HepG2 (cell line): ENCODE results near the gene ZFAND3. TPM values are rescaled to one million over a fixed set of nuclear protein-coding genes. Genes with fewer than 3 reads are reported as not detected.

Experiments used
- ATAC-seq: fragments of 200-7000 bp; cut with Tn5 transposase; 3 replicates; pipeline ENCODE4 v1.9.1; 2020; ENCODE audit warnings: mild to moderate bottlenecking, moderate library complexity
- BruUV-seq: library from RNA; stranded (reverse); fragments of 400-500 nt; replicated peaks from 2 replicates; lab custom pipeline; 2021; lab: Mats Ljungman, UMichigan
- CTCF ChIA-PET: fragments of 300-600 bp; formaldehyde crosslinking; extraction: SDS; loops from one replicate; lab custom pipeline; 2021; ENCODE audit warnings: low total read pairs, inconsistent platforms, low intra/inter-chr PET ratio; lab: Yijun Ruan, JAX
- POLR2A ChIA-PET: fragments of 350-600 bp; sonication (Branson Sonifier 250); formaldehyde crosslinking; loops from one replicate; lab custom pipeline; 2020; ENCODE audit warnings: antibody characterized with exemption, inconsistent platforms; lab: Yijun Ruan, JAX
- DNase-seq: peaks from one replicate; pipeline ENCODE4 v3.0.0-alpha.2; 2015; ENCODE audit warnings: low spot score
- FAIRE-seq: peaks from 3 replicates; lab custom pipeline; 2011; peaks lifted over from hg19 to GRCh38; lab: Jason Lieb, UNC
- H2AFZ ChIP-seq: one replicate; pipeline ENCODE4 v1.6.1; 2011; ENCODE audit warnings: low read length, inconsistent platforms
- H3K27ac ChIP-seq: fragments of 300-600 bp; 3 replicates; pipeline ENCODE4 v1.8.0; 2011; ENCODE audit warnings: mixed run types, mild to moderate bottlenecking, mixed read lengths, low read length, inconsistent platforms; ENCODE audit not compliant: insufficient read depth; ENCODE audit errors: extremely low read length
- H3K27me3 ChIP-seq, 2 experiments: fragments of 200-600 bp in 1 of 2; 2 replicates in 1 of 2; 3 replicates in 1 of 2; pipeline versions ENCODE4 v1.6.0 to v1.8.0; 2011; ENCODE audit warnings: low read length in 2 of 2, mild to moderate bottlenecking in 2 of 2, moderate library complexity in 2 of 2, inconsistent platforms in 1 of 2; ENCODE audit not compliant: insufficient read depth in 2 of 2, control insufficient read depth in 1 of 2
- H3K36me3 ChIP-seq, 2 experiments: fragments of 200-600 bp in 1 of 2; replicated peaks in 1 of 2; 2 replicates in 1 of 2; 3 replicates in 1 of 2; pipeline versions ENCODE4 v1.5.1 to v1.8.0; 2011; ENCODE audit warnings: low read length in 2 of 2, inconsistent platforms in 1 of 2; ENCODE audit not compliant: insufficient read depth in 2 of 2, control insufficient read depth in 1 of 2
- H3K4me1 ChIP-seq: 2 replicates; pipeline ENCODE4 v1.5.1; 2012; ENCODE audit warnings: low read length, inconsistent platforms; ENCODE audit not compliant: insufficient read depth
- H3K4me2 ChIP-seq: 2 replicates; pipeline ENCODE4 v1.6.0; 2011; ENCODE audit warnings: low read depth, low read length, inconsistent platforms
- H3K4me3 ChIP-seq, 3 experiments: fragments of 200-600 bp in 1 of 3; sonication (generic), shearing (Covaris generic) in 1 of 3; replicated peaks in 1 of 3; 2 replicates each; pipeline ENCODE4 v1.5.1; 2011 to 2016; ENCODE audit warnings: low read length in 3 of 3, inconsistent platforms in 2 of 3, low read depth in 2 of 3, mild to moderate bottlenecking in 2 of 3, control low read depth in 1 of 3, mixed read lengths in 1 of 3; ENCODE audit not compliant: insufficient read depth in 1 of 3
- H3K79me2 ChIP-seq: one replicate; pipeline ENCODE4 v1.6.1; 2011; ENCODE audit warnings: low read length, inconsistent platforms; ENCODE audit not compliant: insufficient read depth
- H3K9ac ChIP-seq: 2 replicates; pipeline ENCODE4 v1.6.0; 2011; ENCODE audit warnings: mild to moderate bottlenecking, low read depth, low read length, inconsistent platforms; ENCODE audit not compliant: insufficient read depth
- H3K9me3 ChIP-seq: 2 replicates; pipeline ENCODE4 v1.5.1; 2012; ENCODE audit warnings: mild to moderate bottlenecking, low read length
- H4K20me1 ChIP-seq: 2 replicates; pipeline ENCODE4 v1.6.0; 2011; ENCODE audit warnings: inconsistent platforms, mild to moderate bottlenecking, low read length, moderate library complexity; ENCODE audit not compliant: insufficient read depth
- AGO2 ChIP-seq: fragments of 200-400 bp; formaldehyde crosslinking; optimal IDR thresholded peaks from 2 replicates; pipeline ENCODE3; 2017; ENCODE audit warnings: mild to moderate bottlenecking, low read depth, low read length, moderate library complexity
- CBX2 ChIP-seq, 2 experiments: fragments of 200-600 bp in 1 of 2; sonication (generic); formaldehyde crosslinking in 1 of 2; IDR thresholded peaks; 2 replicates each; pipeline versions ENCODE4 v1.7.0 to v1.8.1; 2018 to 2022; ENCODE audit warnings: low read depth in 2 of 2, low read length in 1 of 2, mild to moderate bottlenecking in 1 of 2, missing genetic modification reagents in 1 of 2
- GFI1 ChIP-seq: sonication (generic); formaldehyde crosslinking; IDR thresholded peaks from 2 replicates; pipeline ENCODE4 v1.5.0; 2020; ENCODE audit warnings: missing genetic modification reagents, mild to moderate bottlenecking, borderline replicate concordance
- GTF2F1 ChIP-seq: fragments of 150-350 bp; IDR thresholded peaks from 2 replicates; pipeline ENCODE4 v1.6.1; 2014; ENCODE audit warnings: low read length
- JUND ChIP-seq: sonication (generic); formaldehyde crosslinking; IDR thresholded peaks from 2 replicates; pipeline ENCODE4 v1.8.0; 2022; ENCODE audit warnings: mild to moderate bottlenecking, missing genetic modification reagents
- KDM3A ChIP-seq: IDR thresholded peaks from 2 replicates; pipeline ENCODE4 v1.6.1; 2018; ENCODE audit warnings: low read depth, missing compliant biosample characterization
- NFATC3 ChIP-seq: sonication (generic); formaldehyde crosslinking; IDR thresholded peaks from 2 replicates; pipeline ENCODE4 v1.5.1; 2020; ENCODE audit warnings: mild to moderate bottlenecking, missing genetic modification reagents
- PRPF4 ChIP-seq: fragments of 200-400 bp; formaldehyde crosslinking; IDR thresholded peaks from 2 replicates; pipeline ENCODE4 v1.6.1; 2016; ENCODE audit warnings: low read length, low read depth; ENCODE audit not compliant: poor library complexity, severe bottlenecking
- THYN1 ChIP-seq: sonication (generic); formaldehyde crosslinking; IDR thresholded peaks from 2 replicates; pipeline ENCODE4 v1.8.1; 2023; ENCODE audit warnings: low read depth, mild to moderate bottlenecking, moderate library complexity, missing genetic modification reagents, borderline replicate concordance
- ZFP90 ChIP-seq: sonication (generic); formaldehyde crosslinking; IDR thresholded peaks from 2 replicates; pipeline ENCODE4 v1.8.0; 2022; ENCODE audit warnings: missing genetic modification reagents, mild to moderate bottlenecking, inconsistent platforms, borderline replicate concordance
- ZNF296 ChIP-seq: sonication (generic); formaldehyde crosslinking; conservative IDR thresholded peaks from 2 replicates; pipeline ENCODE4 v1.5.0; 2020; ENCODE audit warnings: mild to moderate bottlenecking, missing genetic modification reagents
- ZNF451 ChIP-seq: sonication (generic); formaldehyde crosslinking; IDR thresholded peaks from 2 replicates; pipeline ENCODE4 v1.5.0; 2020; ENCODE audit warnings: mild to moderate bottlenecking, missing genetic modification reagents
- ZNF891 ChIP-seq: sonication (generic); formaldehyde crosslinking; IDR thresholded peaks from 2 replicates; pipeline ENCODE4 v1.5.0; 2020; ENCODE audit warnings: mild to moderate bottlenecking, missing genetic modification reagents
- WGBS: methylation state at CpG from one replicate; pipeline ENCODE4 v1.1.6; 2017; ENCODE audit warnings: low lambda C conversion rate; 5-methylcytosine and 5-hydroxymethylcytosine counted together
- in situ Hi-C: cut with HindIII; loops from 2 replicates; pipeline ENCODE4 v1.10.0; 2017; ENCODE audit warnings: low pct_unique_long_range_greater_than_20kb; ENCODE audit not compliant: extremely low pct_ligation_motif_present
- intact Hi-C: fragments of 100-400 bp; cut with micrococcal nuclease; formaldehyde crosslinking; loops from one replicate; pipeline ENCODE4 v1.10.0; 2022; ENCODE audit not compliant: unreplicated experiment
- polyA plus RNA-seq, 8 experiments: library from polyadenylated mRNA; depleted of rRNA in 3 of 8; stranded (reverse) in 7 of 8; unstranded in 1 of 8; fragments of >200 nt; fragmentation: Illumina TruSeq in 4 of 8; extraction: Trizol in 4 of 8; gene quantifications; 2 replicates each; pipeline versions ENCODE4 v1.2.1 to v1.2.3, GENCODE V29; 2011 to 2016; ENCODE audit warnings: low read depth in 4 of 8, missing spikeins in 1 of 8, mixed read lengths in 1 of 8; ENCODE audit not compliant: insufficient read depth in 1 of 8
- total RNA-seq, 5 experiments: library from RNA; depleted of rRNA; stranded (reverse); fragments of >200 nt; fragmentation: Illumina TruSeq; extraction: Trizol; gene quantifications; 2 replicates each; pipeline ENCODE4 v1.2.3, GENCODE V29; 2016; ENCODE audit warnings: low read depth in 1 of 5
- TF ChIP-seq, protein P1 (sequence below): sonication (generic); IDR thresholded peaks from 2 replicates; pipeline ENCODE4 v1.6.1; 2016; ENCODE audit warnings: low read depth, borderline replicate concordance
- TF ChIP-seq, protein P2 (sequence below): sonication (generic); formaldehyde crosslinking; IDR thresholded peaks from 2 replicates; pipeline ENCODE4 v1.4.0; 2020; ENCODE audit warnings: missing genetic modification reagents
- TF ChIP-seq, protein P3 (sequence below): sonication (generic); formaldehyde crosslinking; IDR thresholded peaks from 2 replicates; pipeline ENCODE4 v1.4.0; 2020; ENCODE audit warnings: missing genetic modification reagents

Gene ZFAND3
- total and polyA plus RNA-seq, 2 of the 13 experiments (the other 11 are each of a cell fraction or from before 2014, with no cell fraction given): 16.4 to 17.1 TPM

DNA sequence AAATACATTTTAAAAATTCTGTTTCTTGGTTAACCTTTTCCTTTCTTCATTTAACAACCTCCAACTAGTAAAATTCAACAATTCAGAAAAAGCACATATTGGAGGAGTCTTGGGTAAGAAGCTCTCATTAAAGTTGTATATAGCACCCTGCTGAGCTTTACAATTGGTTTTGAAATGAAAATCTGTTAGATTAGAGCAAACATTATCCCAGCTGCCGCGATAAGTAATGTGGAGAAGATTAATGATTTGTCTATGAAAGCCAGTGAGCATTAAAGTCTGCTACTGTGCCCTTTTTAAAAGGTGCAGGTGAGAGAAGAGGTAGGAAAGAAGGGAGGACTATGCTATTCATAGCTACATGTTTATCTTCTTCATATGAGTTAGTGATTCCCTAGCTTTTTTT lies 201.5 kb downstream of the ZFAND3 start:
- no peak for ATAC-seq
- CTCF ChIA-PET: no interaction called here
- Histone ChIP-seq H3K9me3 (peaks cover 7% of the 10 kb centered on the region; the same call in 1 of the 2 replicates), H3K27me3 (no peaks in the 10 kb centered on the region), H3K36me3 (peaks cover 0 to 2% of the 10 kb centered on the region in 2 experiments; a peak in 1 of 5 replicates), H3K4me3 (no peak overlapping the region), H3K79me2 (no peaks in the 10 kb centered on the region), H4K20me1 (peaks cover 3% of the 10 kb centered on the region; the same call in 1 of the 2 replicates), H2AFZ (no peak overlapping the region), H3K9ac (no peak overlapping the region), H3K4me2 (no peak overlapping the region), H3K4me1 (peaks cover 11% of the 10 kb centered on the region), H3K27ac (no peak overlapping the region)
- 97% methylated on average over 2 of the region's 2 CpGs for WGBS
- FAIRE-seq: no peak
- TF ChIP-seq ZNF891 (CRISPR knock-in tag): no peak
- TF ChIP-seq, protein P1, sequence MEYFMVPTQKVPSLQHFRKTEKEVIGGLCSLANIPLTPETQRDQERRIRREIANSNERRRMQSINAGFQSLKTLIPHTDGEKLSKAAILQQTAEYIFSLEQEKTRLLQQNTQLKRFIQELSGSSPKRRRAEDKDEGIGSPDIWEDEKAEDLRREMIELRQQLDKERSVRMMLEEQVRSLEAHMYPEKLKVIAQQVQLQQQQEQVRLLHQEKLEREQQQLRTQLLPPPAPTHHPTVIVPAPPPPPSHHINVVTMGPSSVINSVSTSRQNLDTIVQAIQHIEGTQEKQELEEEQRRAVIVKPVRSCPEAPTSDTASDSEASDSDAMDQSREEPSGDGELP: no peak
- TF ChIP-seq JUND: no peak
- TF ChIP-seq ZNF451: no peak
- no peak for TF ChIP-seq CBX2 (IDR thresholded peaks at IDR 0.05; ENCODE audit: low read depth, low read length)
- no peak for TF ChIP-seq CBX2 (CRISPR knock-in tag; IDR thresholded peaks at IDR 0.05; ENCODE audit: low read depth)
- TF ChIP-seq THYN1 (CRISPR knock-in tag): no peak
- TF ChIP-seq, protein P2, sequence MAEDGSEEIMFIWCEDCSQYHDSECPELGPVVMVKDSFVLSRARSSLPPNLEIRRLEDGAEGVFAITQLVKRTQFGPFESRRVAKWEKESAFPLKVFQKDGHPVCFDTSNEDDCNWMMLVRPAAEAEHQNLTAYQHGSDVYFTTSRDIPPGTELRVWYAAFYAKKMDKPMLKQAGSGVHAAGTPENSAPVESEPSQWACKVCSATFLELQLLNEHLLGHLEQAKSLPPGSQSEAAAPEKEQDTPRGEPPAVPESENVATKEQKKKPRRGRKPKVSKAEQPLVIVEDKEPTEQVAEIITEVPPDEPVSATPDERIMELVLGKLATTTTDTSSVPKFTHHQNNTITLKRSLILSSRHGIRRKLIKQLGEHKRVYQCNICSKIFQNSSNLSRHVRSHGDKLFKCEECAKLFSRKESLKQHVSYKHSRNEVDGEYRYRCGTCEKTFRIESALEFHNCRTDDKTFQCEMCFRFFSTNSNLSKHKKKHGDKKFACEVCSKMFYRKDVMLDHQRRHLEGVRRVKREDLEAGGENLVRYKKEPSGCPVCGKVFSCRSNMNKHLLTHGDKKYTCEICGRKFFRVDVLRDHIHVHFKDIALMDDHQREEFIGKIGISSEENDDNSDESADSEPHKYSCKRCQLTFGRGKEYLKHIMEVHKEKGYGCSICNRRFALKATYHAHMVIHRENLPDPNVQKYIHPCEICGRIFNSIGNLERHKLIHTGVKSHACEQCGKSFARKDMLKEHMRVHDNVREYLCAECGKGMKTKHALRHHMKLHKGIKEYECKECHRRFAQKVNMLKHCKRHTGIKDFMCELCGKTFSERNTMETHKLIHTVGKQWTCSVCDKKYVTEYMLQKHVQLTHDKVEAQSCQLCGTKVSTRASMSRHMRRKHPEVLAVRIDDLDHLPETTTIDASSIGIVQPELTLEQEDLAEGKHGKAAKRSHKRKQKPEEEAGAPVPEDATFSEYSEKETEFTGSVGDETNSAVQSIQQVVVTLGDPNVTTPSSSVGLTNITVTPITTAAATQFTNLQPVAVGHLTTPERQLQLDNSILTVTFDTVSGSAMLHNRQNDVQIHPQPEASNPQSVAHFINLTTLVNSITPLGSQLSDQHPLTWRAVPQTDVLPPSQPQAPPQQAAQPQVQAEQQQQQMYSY (CRISPR knock-in tag): no peak
- TF ChIP-seq, protein P3, sequence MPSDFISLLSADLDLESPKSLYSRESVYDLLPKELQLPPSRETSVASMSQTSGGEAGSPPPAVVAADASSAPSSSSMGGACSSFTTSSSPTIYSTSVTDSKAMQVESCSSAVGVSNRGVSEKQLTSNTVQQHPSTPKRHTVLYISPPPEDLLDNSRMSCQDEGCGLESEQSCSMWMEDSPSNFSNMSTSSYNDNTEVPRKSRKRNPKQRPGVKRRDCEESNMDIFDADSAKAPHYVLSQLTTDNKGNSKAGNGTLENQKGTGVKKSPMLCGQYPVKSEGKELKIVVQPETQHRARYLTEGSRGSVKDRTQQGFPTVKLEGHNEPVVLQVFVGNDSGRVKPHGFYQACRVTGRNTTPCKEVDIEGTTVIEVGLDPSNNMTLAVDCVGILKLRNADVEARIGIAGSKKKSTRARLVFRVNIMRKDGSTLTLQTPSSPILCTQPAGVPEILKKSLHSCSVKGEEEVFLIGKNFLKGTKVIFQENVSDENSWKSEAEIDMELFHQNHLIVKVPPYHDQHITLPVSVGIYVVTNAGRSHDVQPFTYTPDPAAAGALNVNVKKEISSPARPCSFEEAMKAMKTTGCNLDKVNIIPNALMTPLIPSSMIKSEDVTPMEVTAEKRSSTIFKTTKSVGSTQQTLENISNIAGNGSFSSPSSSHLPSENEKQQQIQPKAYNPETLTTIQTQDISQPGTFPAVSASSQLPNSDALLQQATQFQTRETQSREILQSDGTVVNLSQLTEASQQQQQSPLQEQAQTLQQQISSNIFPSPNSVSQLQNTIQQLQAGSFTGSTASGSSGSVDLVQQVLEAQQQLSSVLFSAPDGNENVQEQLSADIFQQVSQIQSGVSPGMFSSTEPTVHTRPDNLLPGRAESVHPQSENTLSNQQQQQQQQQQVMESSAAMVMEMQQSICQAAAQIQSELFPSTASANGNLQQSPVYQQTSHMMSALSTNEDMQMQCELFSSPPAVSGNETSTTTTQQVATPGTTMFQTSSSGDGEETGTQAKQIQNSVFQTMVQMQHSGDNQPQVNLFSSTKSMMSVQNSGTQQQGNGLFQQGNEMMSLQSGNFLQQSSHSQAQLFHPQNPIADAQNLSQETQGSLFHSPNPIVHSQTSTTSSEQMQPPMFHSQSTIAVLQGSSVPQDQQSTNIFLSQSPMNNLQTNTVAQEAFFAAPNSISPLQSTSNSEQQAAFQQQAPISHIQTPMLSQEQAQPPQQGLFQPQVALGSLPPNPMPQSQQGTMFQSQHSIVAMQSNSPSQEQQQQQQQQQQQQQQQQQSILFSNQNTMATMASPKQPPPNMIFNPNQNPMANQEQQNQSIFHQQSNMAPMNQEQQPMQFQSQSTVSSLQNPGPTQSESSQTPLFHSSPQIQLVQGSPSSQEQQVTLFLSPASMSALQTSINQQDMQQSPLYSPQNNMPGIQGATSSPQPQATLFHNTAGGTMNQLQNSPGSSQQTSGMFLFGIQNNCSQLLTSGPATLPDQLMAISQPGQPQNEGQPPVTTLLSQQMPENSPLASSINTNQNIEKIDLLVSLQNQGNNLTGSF (CRISPR knock-in tag): no peak
- no peak for TF ChIP-seq NFATC3
- no peak for TF ChIP-seq ZNF296 (CRISPR knock-in tag)
- TF ChIP-seq ZFP90 (CRISPR knock-in tag): no peak
- TF ChIP-seq AGO2: no peak
- no peak for TF ChIP-seq GFI1 (CRISPR knock-in tag)
- no peak for TF ChIP-seq PRPF4
- TF ChIP-seq KDM3A (CRISPR knock-in tag): no peak
- TF ChIP-seq GTF2F1: no peak
- POLR2A ChIA-PET: no interaction called here
- in situ Hi-C loops (no loop called here), intact Hi-C loops (no loop called here)
- no peak for DNase-seq
- no TSS peak for BruUV-seq
